Islet precursor cell (in vitro differentiated cells): ENCODE results near the gene CRABP2.

ENCODE experiments used
- DNase-seq: peaks from one replicate; pipeline ENCODE4 v3.0.0-alpha.2; 2018

Gene CRABP2

GRCh38 chr1:156667968-156668709 is 37.2 kb downstream of the CRABP2 start:
- DNase-seq, result peak; percentile 99

GRCh38 chr1:156667610-156667967 is 37.8 kb downstream of the CRABP2 start:
- DNase-seq, result peak; percentile 74

- DNase-seq, result peak; percentile 71
Observed at GRCh38 chr1:156666862-156667609, 38.3 kb downstream of the CRABP2 start.

- DNase-seq, result no peak
Observed at GRCh38 chr1:156665539-156665938, 39.8 kb downstream of the CRABP2 start.

- peak; percentile 93 for DNase-seq
Observed at GRCh38 chr1:156664767-156665411, 40.5 kb downstream of the CRABP2 start.

- peak; percentile 90 for DNase-seq
Observed at GRCh38 chr1:156664046-156664766, 41.2 kb downstream of the CRABP2 start.

GRCh38 chr1:156663178-156663577 is 42.2 kb downstream of the CRABP2 start:
- peak; percentile 87 for DNase-seq

GRCh38 chr1:156662800-156663055 is 42.7 kb downstream of the CRABP2 start:
- DNase-seq, result no peak

- DNase-seq, result peak; percentile 97
Observed at GRCh38 chr1:156662005-156662799, 43.2 kb downstream of the CRABP2 start.

GRCh38 chr1:156660752-156661112 is 44.7 kb downstream of the CRABP2 start:
- no peak for DNase-seq

- DNase-seq, result peak; percentile 99
Observed at GRCh38 chr1:156659988-156660751, 45.2 kb downstream of the CRABP2 start.

- DNase-seq, result no peak
Observed at GRCh38 chr1:156659661-156659987, 45.8 kb downstream of the CRABP2 start.

GRCh38 chr1:156658945-156659574 is 46.3 kb downstream of the CRABP2 start:
- no peak for DNase-seq

GRCh38 chr1:156658496-156658895 is 46.9 kb downstream of the CRABP2 start:
- no peak for DNase-seq

- DNase-seq, result no peak
Observed at GRCh38 chr1:156657741-156658319, 47.6 kb downstream of the CRABP2 start.

- peak; percentile 84 for DNase-seq
Observed at GRCh38 chr1:156656806-156657740, 48.3 kb downstream of the CRABP2 start.

GRCh38 chr1:156655904-156656516 is 49.4 kb downstream of the CRABP2 start:
- no peak for DNase-seq

- no peak for DNase-seq
Observed at GRCh38 chr1:156655151-156655903, 50.1 kb downstream of the CRABP2 start.

GRCh38 chr1:156654700-156655099 is 50.7 kb downstream of the CRABP2 start:
- DNase-seq, result no peak
